COR-L47 (cell line): ENCODE measurements around the gene ACLY.
"Not testable (repeated sequence)": the region's sequence is repeated elsewhere in the genome, so short reads cannot be mapped to it uniquely, and the experiment has no call there.

Source experiments
- DNase-seq: peaks from one replicate; lab custom pipeline; 2025; lab: John Stamatoyannopoulos, UW

Gene ACLY

DNA sequence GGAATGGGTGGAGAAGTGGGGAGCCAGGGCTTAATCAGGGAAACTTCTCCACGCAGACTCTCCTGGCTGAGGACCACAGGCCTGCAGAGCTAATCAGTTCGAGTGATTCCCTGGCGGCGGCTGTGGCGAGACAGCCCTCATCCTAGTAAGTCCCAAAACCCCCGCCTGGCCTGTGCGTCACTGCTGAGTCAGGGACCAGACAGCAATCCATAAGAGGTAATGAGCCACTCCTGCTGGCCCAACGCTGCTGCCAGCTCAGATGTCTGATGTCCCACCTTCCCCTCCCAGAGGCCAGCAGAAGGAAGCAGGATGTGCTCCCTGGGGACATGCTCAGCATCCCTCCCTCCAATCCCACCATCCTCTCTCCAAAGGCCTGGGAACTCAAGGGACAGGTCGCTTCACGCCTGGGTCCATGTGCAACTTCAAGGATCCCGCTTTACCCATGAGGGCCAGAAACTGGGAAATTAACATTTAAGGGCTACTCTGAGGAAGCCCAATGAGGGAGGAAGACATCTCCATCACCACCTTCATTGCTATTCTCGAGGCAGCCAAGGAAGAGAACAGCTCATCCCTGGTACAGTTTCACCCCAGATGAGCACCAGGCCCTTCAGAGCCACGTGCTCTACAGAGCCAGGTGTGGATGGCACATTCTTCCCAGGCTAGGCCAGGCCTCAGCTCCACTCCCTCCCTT lies 7.9 kb downstream of the ACLY start:
- no peak for DNase-seq

- no peak for DNase-seq
Observed at GRCh38 chr17:41909088-41909487, 9.7 kb downstream of the ACLY start.

- DNase-seq, result no peak
Observed at GRCh38 chr17:41907633-41908539, 10.9 kb downstream of the ACLY start.

GRCh38 chr17:41907185-41907556 lies 11.6 kb downstream of the ACLY start:
- DNase-seq, result no peak

DNA sequence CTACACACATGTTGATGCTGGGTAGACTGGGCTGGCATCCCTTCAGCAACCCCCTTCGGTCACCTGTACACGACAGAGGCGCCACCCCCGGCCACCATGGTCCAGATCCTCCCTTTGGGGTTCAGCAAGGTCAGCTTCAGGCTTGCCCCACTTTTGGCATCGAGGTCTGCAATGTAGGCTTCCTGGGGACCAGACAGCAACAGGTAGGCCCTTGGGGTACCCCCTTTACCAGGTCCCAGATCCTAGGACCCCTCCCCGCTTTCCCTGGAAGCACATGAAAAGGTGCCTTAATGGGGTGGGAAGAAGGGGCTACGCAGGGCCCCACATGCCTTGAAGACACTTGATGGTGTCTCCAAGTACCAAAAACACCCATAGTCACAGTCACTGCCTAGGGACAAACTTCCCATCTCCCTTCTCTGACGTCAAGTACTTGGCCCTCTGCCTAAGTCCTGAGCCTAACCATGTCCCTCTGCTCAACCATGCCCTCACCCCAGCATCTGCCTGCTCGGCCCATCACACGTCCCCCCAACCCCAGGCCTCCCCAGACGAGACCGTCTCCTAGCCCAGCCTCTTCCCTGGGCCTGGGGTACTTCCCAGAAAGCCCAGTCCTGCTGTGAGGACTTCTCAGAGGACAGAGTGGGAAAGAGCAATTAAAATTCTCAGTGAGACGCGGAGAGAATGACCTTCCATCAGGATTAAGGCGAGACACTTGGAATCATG lies 12.1 kb downstream of the ACLY start:
- no peak for DNase-seq

DNA sequence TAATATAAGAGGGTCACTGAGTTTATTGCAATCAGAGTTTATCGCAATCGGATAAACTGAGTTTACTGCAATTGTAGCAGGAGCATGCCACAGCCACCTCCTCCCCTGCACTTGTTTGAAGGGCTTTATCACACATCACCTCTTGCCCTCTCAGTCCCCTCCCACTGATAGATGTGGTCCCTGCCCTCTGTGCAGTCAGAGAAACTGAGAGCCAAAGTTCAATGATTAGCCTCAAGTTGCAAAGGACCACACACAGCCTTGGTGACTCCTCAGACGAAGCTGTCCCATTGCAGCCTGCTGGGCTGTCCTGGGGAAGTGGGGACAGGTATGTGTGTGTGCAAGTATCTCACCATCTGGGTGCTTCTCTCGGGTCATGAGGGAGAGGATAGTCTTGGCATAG lies 13.6 kb downstream of the ACLY start:
- no peak for DNase-seq

DNA sequence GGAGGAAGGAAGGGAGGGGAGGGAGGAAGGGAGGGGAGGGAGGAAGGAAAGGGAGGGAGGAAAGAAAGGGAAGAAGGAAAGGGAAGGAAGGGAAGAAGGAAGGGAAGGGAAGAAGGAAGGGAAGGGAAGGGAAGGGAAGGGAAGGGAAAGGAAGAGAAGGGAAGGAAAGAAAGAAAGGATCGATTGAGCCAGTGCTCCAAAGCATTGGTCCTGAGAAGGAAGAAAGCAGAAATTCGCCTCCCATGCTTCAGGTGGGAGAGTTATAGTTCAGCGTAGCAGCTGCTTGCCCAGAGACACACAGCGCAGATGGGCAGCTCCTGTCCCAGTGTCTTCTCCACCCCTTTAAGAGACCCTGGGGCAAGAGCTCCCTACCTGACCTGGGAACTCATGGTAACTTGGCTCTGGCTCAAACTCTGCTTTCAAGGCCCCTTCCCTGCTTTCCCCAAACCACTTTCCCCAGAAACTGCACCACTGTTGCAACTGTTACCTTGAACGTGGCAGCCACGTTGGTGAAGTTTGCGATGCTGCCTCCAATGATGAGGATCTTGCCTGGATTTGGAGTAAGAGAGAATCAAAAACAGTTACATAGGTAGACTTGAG lies 14.4 kb downstream of the ACLY start:
- DNase-seq, result no peak

DNA sequence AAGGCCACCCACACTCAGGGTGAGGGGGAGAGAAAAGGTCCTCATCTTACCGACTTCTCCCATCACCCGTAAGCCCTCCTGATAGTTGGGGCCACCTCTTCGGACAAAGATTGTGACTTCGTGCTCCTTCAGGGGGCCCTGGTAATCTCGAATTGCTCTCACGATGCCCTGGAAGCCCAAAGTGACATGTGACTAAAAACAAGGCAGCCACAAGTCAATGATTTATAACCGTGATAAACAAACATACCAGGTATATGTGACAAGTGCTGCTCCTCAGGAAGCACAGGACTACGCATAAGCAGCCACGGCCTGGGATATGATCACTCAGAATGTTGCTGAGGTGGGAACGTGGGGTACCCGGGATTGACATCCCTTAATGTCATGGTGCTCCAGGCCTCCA lies 17.1 kb downstream of the ACLY start:
- no peak for DNase-seq

DNA sequence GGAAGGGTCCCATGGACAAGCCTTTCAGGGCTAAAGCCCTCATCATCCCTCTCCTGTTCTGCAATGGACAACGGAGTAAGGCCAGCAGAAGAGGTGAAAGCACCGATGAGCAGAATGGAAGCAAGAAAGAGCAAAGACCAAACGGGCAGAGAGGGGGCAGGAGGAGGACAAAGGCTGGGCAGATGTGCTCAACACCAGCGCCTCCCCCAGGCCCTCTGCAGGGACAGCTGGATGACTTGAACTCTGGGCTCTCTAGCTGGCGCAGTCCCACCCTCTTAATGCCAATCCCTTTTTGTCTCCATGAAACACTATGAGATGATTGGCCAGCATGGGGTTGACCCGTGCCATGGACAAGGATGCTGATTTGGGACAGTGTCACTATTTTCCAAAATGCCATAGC lies 22.0 kb downstream of the ACLY start:
- no peak for DNase-seq

DNA sequence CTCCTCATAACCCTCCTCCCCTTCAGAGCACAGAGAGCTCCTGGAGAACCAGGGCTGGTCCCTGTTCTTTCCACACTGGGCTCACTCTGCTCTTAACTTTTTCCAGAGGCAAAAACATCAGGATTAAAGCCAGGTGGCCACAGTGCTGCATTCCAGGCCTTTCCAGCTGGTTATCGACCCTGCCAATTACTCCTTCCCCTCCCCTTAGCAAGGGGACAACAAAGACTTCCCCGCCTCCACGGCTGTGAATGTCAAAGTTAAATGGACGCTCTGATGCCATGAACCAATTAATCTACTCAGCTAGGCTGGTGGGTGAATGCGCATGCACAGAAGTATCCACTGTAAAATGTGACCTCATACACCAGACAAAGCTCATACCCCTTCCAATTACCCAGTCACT lies 23.1 kb downstream of the ACLY start:
- no peak for DNase-seq

GRCh38 chr17:41894791-41895331 lies 23.9 kb downstream of the ACLY start:
- no peak for DNase-seq

- DNase-seq, result no peak
Observed at GRCh38 chr17:41893384-41893783, 25.4 kb downstream of the ACLY start.

DNA sequence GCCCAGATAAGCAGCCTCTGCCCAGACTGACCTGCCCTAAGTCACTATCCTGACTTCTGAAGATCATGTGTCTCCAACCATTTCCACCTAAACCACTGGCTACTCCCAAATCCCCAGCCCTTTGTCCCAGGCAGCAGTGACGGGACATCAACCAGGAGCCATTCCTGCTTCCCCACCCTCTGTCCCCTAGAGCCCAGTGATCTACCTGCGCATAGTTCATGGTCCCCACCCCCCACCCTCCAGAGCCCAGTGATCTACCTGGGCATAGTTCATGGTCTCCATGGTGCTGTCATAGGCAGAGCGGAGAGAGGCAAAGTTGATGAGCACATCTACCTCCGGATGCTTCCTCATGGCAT lies 26.8 kb downstream of the ACLY start:
- DNase-seq, result no peak

- no peak for DNase-seq
Observed at GRCh38 chr17:41891135-41892020, 27.4 kb downstream of the ACLY start.

GRCh38 chr17:41888332-41888965 lies 30.3 kb downstream of the ACLY start:
- no peak for DNase-seq

DNA sequence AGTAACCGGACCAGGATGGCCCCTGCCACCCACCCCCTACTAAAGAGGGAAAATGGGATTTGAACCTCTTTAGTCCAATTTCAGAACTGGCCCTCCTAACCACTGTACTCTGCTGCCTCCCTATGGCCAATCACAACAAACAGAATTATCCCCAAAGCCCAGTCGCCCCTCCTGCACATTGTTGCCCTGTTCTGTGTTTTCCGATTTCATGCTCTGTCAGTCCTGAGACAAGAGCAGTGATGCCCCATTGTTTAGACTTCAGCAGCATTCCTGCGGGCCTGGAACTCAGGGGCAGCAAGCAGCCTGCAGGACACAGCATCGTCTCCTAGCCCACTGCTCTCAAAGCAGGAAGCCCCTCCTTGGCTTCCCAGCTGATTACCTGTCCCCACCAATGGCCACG lies 33.0 kb downstream of the ACLY start:
- DNase-seq, result no peak

DNA sequence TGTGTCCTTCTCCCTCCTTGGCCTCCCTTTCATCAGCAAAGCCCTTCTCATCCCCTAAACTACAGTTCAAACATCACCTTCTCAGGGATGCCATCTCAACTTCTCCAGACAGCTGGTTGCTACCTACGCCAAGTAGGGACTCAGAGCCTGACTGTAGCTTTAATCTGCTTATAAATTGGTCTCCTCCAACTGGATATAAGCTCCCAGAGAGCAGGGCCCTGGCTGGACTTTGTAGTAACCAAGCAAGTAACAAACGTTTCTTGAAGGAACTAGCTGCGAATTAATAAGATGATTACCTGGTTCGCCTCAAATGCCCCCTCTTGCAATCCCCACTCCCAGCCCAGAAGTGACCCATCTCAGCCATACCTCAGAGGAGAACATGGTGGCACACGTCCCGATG lies 36.0 kb downstream of the ACLY start:
- DNase-seq, result no peak

GRCh38 chr17:41880130-41880529 lies 38.6 kb downstream of the ACLY start:
- no peak for DNase-seq

- DNase-seq, result not testable (repeated sequence)
Observed at GRCh38 chr17:41874293-41874670, 44.5 kb downstream of the ACLY start.

DNA sequence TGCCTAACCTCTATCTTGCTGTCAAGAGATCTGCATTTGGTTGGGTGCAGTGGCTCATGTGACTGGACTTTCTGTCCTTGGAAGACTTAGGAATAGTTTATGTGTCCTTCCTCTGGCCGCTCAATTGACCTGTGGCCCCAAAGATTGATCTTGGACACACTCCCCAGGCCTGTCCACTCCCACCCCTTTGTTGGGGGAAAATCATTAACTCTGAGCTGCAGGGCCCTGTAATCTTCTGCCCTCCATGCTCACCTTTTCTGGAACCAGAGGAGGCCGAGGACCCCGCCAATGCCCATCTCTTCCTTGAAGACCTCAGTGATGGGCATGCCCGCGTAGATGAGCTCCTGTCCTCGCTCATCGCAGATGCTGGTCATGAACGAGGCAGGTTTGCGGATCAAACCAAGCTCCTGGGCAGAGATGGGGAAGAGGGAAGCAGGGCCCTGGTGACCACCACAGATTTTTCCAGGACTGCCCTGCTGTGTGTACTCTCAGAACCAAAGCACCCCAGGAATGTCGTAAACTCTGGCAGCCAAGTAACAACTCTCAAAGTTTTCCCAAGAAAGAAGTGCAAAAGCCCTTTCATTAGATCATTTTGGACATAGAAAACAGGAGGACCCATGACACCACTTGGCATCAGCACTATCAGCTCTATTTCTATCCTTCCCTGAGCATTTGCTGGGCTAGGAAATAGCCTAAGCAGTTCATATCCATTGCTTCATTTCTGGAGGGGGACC lies 45.0 kb downstream of the ACLY start:
- DNase-seq, result no peak
